IMR-90 (cell line): ENCODE data around the gene SAMD8. TPM values are rescaled to one million over a fixed set of nuclear protein-coding genes. Genes with fewer than 3 reads are reported as not detected.

Experiments
- ATAC-seq: fragments of 200-7000 bp; cut with Tn5 transposase; 2 replicates; pipeline ENCODE4 v1.9.1; 2020; ENCODE audit warnings: low read depth, mild to moderate bottlenecking, moderate library complexity
- BruUV-seq: library from RNA; stranded (reverse); fragments of 400-500 nt; replicated peaks from 2 replicates; lab custom pipeline; 2021; lab: Mats Ljungman, UMichigan
- CTCF ChIA-PET: fragments of 300-600 bp; formaldehyde crosslinking; extraction: SDS; loops from one replicate; lab custom pipeline; 2021; ENCODE audit warnings: antibody characterized with exemption; lab: Yijun Ruan, JAX
- POLR2A ChIA-PET: fragments of 300-600 bp; sonication (Branson Sonifier 250); formaldehyde crosslinking; loops from one replicate; lab custom pipeline; 2022; ENCODE audit warnings: antibody characterized with exemption; ENCODE audit not compliant: unreplicated experiment; lab: Charles Lee
- DNase-seq: peaks from one replicate; pipeline ENCODE4 v3.0.0; 2013
- H2AFZ ChIP-seq: replicated peaks from 2 replicates; pipeline ENCODE3; 2013; ENCODE audit warnings: low read length, mild to moderate bottlenecking; ENCODE audit not compliant: poor library complexity
- H2AK5ac ChIP-seq: 2 replicates; pipeline ENCODE4 v1.6.1; 2013; ENCODE audit warnings: low read depth, low read length, inconsistent platforms
- H2AK9ac ChIP-seq: replicated peaks from 2 replicates; pipeline ENCODE3; 2013; ENCODE audit warnings: mild to moderate bottlenecking, low read depth, low read length, moderate library complexity; ENCODE audit not compliant: poor library complexity
- H2BK120ac ChIP-seq: 2 replicates; pipeline ENCODE4 v1.6.1; 2013; ENCODE audit warnings: low read depth, low read length, inconsistent platforms
- H2BK15ac ChIP-seq: 3 replicates; pipeline ENCODE4 v1.6.1; 2013; ENCODE audit warnings: low read depth, low read length, inconsistent platforms
- H2BK20ac ChIP-seq: 2 replicates; pipeline ENCODE4 v1.6.1; 2013; ENCODE audit warnings: low read depth, mild to moderate bottlenecking, inconsistent platforms, low read length, moderate library complexity
- H2BK5ac ChIP-seq: 2 replicates; pipeline ENCODE4 v1.6.1; 2013; ENCODE audit warnings: mild to moderate bottlenecking, low read depth, low read length, inconsistent platforms; ENCODE audit not compliant: poor library complexity, severe bottlenecking
- H3K14ac ChIP-seq: replicated peaks from 2 replicates; pipeline ENCODE4 v1.6.1; 2013; ENCODE audit warnings: low read depth, low read length, inconsistent platforms
- H3K18ac ChIP-seq: 2 replicates; pipeline ENCODE4 v1.6.1; 2013; ENCODE audit warnings: low read depth, low read length, control low read depth
- H3K23ac ChIP-seq: 2 replicates; pipeline ENCODE4 v1.6.1; 2013; ENCODE audit warnings: low read depth, low read length, inconsistent platforms
- H3K27ac ChIP-seq: 2 replicates; pipeline ENCODE4 v1.5.1; 2013; ENCODE audit warnings: mild to moderate bottlenecking, control low read depth, low read length; ENCODE audit not compliant: insufficient read depth
- H3K27me3 ChIP-seq: 2 replicates; pipeline ENCODE4 v1.6.1; 2013; ENCODE audit warnings: low read length; ENCODE audit not compliant: control insufficient read depth, insufficient read depth
- H3K36me3 ChIP-seq: 2 replicates; pipeline ENCODE4 v1.6.1; 2013; ENCODE audit warnings: low read length, mixed read lengths; ENCODE audit not compliant: control insufficient read depth, insufficient read depth
- H3K4ac ChIP-seq: 2 replicates; pipeline ENCODE4 v1.6.1; 2013; ENCODE audit warnings: low read depth, low read length, inconsistent platforms
- H3K4me1 ChIP-seq: 2 replicates; pipeline ENCODE4 v1.6.1; 2013; ENCODE audit warnings: low read length, mixed read lengths; ENCODE audit not compliant: control insufficient read depth, insufficient read depth
- H3K4me2 ChIP-seq: 2 replicates; pipeline ENCODE4 v1.6.1; 2013; ENCODE audit warnings: low read depth, mild to moderate bottlenecking, control low read depth, low read length, moderate library complexity
- H3K4me3 ChIP-seq: 2 replicates; pipeline ENCODE4 v1.5.1; 2013; ENCODE audit warnings: low read depth, mild to moderate bottlenecking, control low read depth, low read length, moderate library complexity; ENCODE audit not compliant: insufficient read depth
- H3K56ac ChIP-seq: 2 replicates; pipeline ENCODE4 v1.6.1; 2013; ENCODE audit warnings: low read length, inconsistent platforms; ENCODE audit not compliant: insufficient read depth; ENCODE audit errors: extremely low read depth
- H3K79me1 ChIP-seq, 2 experiments: 2 replicates each; pipeline ENCODE4 v1.6.1; 2013; ENCODE audit warnings: low read length in 2 of 2, inconsistent platforms in 1 of 2, low read depth in 1 of 2
- H3K9ac ChIP-seq: 2 replicates; pipeline ENCODE4 v1.6.1; 2013; ENCODE audit warnings: low read depth, low read length, control low read depth
- H3K9me1 ChIP-seq: 2 replicates; pipeline ENCODE4 v1.6.1; 2013; ENCODE audit warnings: low read length, inconsistent platforms; ENCODE audit not compliant: insufficient read depth
- H3K9me3 ChIP-seq: 2 replicates; pipeline ENCODE4 v1.6.1; 2013; ENCODE audit warnings: low read length; ENCODE audit not compliant: control insufficient read depth, insufficient read depth
- H4K20me1 ChIP-seq: 2 replicates; pipeline ENCODE4 v1.6.1; 2013; ENCODE audit warnings: low read length, inconsistent platforms; ENCODE audit not compliant: insufficient read depth
- H4K5ac ChIP-seq: 2 replicates; pipeline ENCODE4 v1.6.1; 2013; ENCODE audit warnings: mild to moderate bottlenecking, low read depth, low read length, control low read depth
- H4K8ac ChIP-seq, 2 experiments: 2 replicates each; pipeline ENCODE4 v1.6.1; 2013; ENCODE audit warnings: low read depth in 2 of 2, low read length in 2 of 2, control low read depth in 1 of 2, inconsistent platforms in 1 of 2
- H4K91ac ChIP-seq: 2 replicates; pipeline ENCODE4 v1.6.1; 2013; ENCODE audit warnings: low read depth, low read length, inconsistent platforms; ENCODE audit not compliant: insufficient read depth
- MAFK ChIP-seq: IDR thresholded peaks from 2 replicates; pipeline ENCODE4 v1.6.1; 2012; ENCODE audit warnings: low read depth, low read length, improper control_type of control experiment
- MXI1 ChIP-seq: IDR thresholded peaks from 2 replicates; pipeline ENCODE4 v1.6.1; 2012; ENCODE audit warnings: low read depth, mild to moderate bottlenecking, low read length, moderate library complexity, borderline replicate concordance
- WGBS, 2 experiments: methylation state at CpG; one replicate each; pipeline versions ENCODE4 v1.1.5 to v1.1.7; 2013; ENCODE audit warnings: missing lambda C conversion rate in 2 of 2; ENCODE audit not compliant: insufficient read length in 1 of 2; ENCODE audit errors: extremely low coverage in 2 of 2; 5-methylcytosine and 5-hydroxymethylcytosine counted together
- dilution Hi-C: fragments of 300-500 bp; cut with HindIII; formaldehyde crosslinking; loops from one replicate; pipeline ENCODE4 v1.14.3; 2018; ENCODE audit warnings: low sequenced_read_pairs; ENCODE audit not compliant: unreplicated experiment
- in situ Hi-C: fragments of 300-500 bp; cut with MboI; formaldehyde crosslinking; loops from 3 replicates; pipeline ENCODE4 v1.14.3; 2019; ENCODE audit warnings: low sequenced_read_pairs, inconsistent platforms, mixed read lengths
- intact Hi-C: fragments of 100-400 bp; cut with micrococcal nuclease; formaldehyde crosslinking; loops from 2 replicates; pipeline ENCODE4 v1.10.0; 2022
- polyA plus RNA-seq, 3 experiments: library from polyadenylated mRNA; depleted of rRNA; stranded (reverse); fragments of >200 nt; gene quantifications; 2 replicates each; pipeline ENCODE4 v1.2.3, GENCODE V29; 2012; ENCODE audit warnings: low replicate concordance in 1 of 3
- total RNA-seq: library from RNA; depleted of rRNA; stranded (reverse); fragments of >200 nt; gene quantifications from 2 replicates; pipeline ENCODE4 v1.2.3, GENCODE V29; 2012

The SAMD8 gene
- total and polyA plus RNA-seq, 2 of the 4 experiments (the other 2 are of a cell fraction), result 10.1 to 28.7 TPM

DNA sequence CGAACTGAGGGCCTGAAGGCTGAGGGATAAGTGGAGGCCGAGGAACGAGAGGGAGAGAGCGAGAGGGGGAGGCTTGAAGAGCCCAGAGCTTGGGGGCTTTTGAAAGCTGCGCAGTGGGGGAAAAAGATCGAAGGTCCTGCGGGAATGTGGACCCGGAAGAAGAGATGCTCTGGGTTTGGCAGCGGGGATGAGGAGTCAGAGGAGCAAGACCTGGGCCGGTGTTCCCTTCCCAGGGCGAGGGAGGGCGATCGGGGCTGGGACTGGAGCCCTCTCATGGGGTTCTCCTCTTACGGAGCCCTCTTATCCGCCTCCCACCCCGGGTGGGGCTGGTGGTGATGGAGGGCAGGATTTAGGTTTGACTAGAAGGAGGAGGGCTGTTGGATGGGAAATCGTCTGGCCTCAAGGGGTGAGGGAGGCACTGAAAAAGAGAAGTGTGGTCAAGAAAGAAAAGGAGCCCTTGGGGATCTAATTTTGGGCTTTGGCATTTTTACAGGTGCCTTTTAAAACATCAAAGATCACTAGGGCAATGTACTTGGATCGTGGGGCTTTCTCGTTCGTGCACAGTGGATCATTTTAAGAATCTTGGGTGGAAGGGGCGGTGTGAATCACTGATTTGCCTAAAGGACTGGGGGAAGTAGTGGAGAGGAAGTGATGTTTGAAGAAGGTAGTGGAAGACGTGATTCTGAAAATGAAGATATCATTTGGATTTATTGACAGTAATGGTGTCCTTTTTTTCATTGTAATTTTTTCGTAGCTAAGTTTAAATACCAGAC is 637 bp downstream of the SAMD8 start:
- Histone ChIP-seq H4K91ac (peak overlapping the region; percentile 79), H4K8ac (peak overlapping the region; percentile 6 to 78), H4K20me1 (peaks cover 40% of the 10 kb centered on the region), H3K79me1 (peaks cover 7 to 43% of the 10 kb centered on the region in 2 experiments; a peak in 3 of 4 replicates), H3K23ac (peak overlapping the region; percentile 99), H2AK9ac (peak overlapping the region; percentile 98), H3K4me2 (peak overlapping the region; percentile 96), H3K27ac (peak overlapping the region; percentile 96), H2BK120ac (peak overlapping the region; percentile 36; the same call in 1 of the 2 replicates), H3K14ac (peak overlapping the region; percentile 78), H3K9me1 (peaks cover 13% of the 10 kb centered on the region), H3K4me3 (peak overlapping the region; percentile 98), H3K4me1 (peaks cover 3% of the 10 kb centered on the region; the same call in 1 of the 2 replicates), H3K4ac (peak overlapping the region; percentile 91), H4K5ac (peak overlapping the region; percentile 85), H3K27me3 (no peaks in the 10 kb centered on the region), H2BK20ac (no peak overlapping the region), H2BK15ac (peak overlapping the region; percentile 44; the same call in 2 of the 3 replicates), H2AK5ac (peak overlapping the region; percentile 71), H3K9me3 (no peaks in the 10 kb centered on the region), H3K56ac (peak overlapping the region; percentile 77), H2AFZ (peak overlapping the region; percentile 98), H3K9ac (peak overlapping the region; percentile 97), H3K36me3 (no peaks in the 10 kb centered on the region), H3K18ac (peak overlapping the region; percentile 88), H2BK5ac (peak overlapping the region; percentile 89)
- dilution Hi-C loops, result no loop called here
- peak; percentile 50 for DNase-seq
- intact Hi-C loops, result loop anchor here (1.0 to 5.0 kb wide), 4 partner anchors 70 to 285 kb away; partner anchors contain the start of gene VDAC2
- BruUV-seq, result no TSS peak
- ATAC-seq, result peak; percentile 24
- TF ChIP-seq MAFK (no peak), MXI1 (no peak)
- in situ Hi-C loops, result loop anchor here (5.0 kb wide), 1 partner anchor 120 kb away; no protein-coding TSS in a partner anchor
- ChIA-PET CTCF (interaction anchor here (1.3 kb wide), 1 partner anchor 119 kb away, joined by 4 read pairs; no protein-coding TSS in a partner anchor), POLR2A (interaction anchor here (0.6 to 1.0 kb wide), 2 partner anchors 99 to 144 kb away, joined by 5 to 6 read pairs; no protein-coding TSS in a partner anchor)
- 0% methylated on average over 5 of the region's 23 CpGs; no CpG with 5 or more reads in 1 of the 2 experiments for WGBS, 2 experiments
